GM23338 (cell line): ENCODE results near the gene TOMM6. TPM values are rescaled to one million over a fixed set of nuclear protein-coding genes. Genes with fewer than 3 reads are reported as not detected.

Experiments used
- ETS1 ChIP-seq: IDR thresholded peaks from 2 replicates; pipeline ENCODE4 v1.6.1; 2016; ENCODE audit warnings: antibody characterized with exemption
- EZH2 ChIP-seq: fragments of 200-600 bp; sonication (generic); IDR thresholded peaks from one replicate; pipeline ENCODE4 v1.8.0; 2017; ENCODE audit warnings: antibody characterized with exemption, mild to moderate bottlenecking, low read depth; ENCODE audit not compliant: unreplicated experiment
- EZH2phosphoT487 ChIP-seq: fragments of 200-600 bp; sonication (generic); IDR thresholded peaks from one replicate; pipeline ENCODE4 v1.8.1; 2018; ENCODE audit warnings: antibody characterized with exemption; ENCODE audit not compliant: unreplicated experiment
- NANOG ChIP-seq: IDR thresholded peaks from 2 replicates; pipeline ENCODE4 v1.6.1; 2016; ENCODE audit warnings: antibody characterized with exemption, borderline replicate concordance
- REST ChIP-seq: IDR thresholded peaks from one replicate; pipeline ENCODE4 v1.6.1; 2018; ENCODE audit warnings: antibody characterized with exemption; ENCODE audit not compliant: unreplicated experiment
- STAT1 ChIP-seq: IDR thresholded peaks from one replicate; pipeline ENCODE4 v1.6.1; 2016; ENCODE audit warnings: antibody characterized with exemption; ENCODE audit not compliant: unreplicated experiment
- ZNF462 ChIP-seq: fragments of 250-450 bp; sonication (Bioruptor Pico); IDR thresholded peaks from 2 replicates; pipeline ENCODE4 v1.5.0; 2020; ENCODE audit warnings: mild to moderate bottlenecking, moderate library complexity
- polyA plus RNA-seq: library from polyadenylated mRNA; unstranded; fragments of >200 nt; fragmentation: Nextera tagmentation; extraction: Ambion mirVana; gene quantifications from 2 replicates; pipeline ENCODE4 v1.2.1, GENCODE V29; 2016
- total RNA-seq: library from RNA; depleted of rRNA; stranded (reverse); fragments of >200 nt; shearing (Covaris generic); gene quantifications from 2 replicates; pipeline ENCODE4 v1.2.3, GENCODE V29; 2014

The TOMM6 gene
- total and polyA plus RNA-seq, 2 experiments from 2014 or later = 195 to 372 TPM

GRCh38 chr6:41791305-41791704 is 3.8 kb downstream of the TOMM6 start (continued):
- TF ChIP-seq ZNF462 (CRISPR knock-in tag) = no peak
- no peak for TF ChIP-seq EZH2phosphoT487
- no peak for TF ChIP-seq EZH2
- TF ChIP-seq NANOG = no peak
- TF ChIP-seq REST = no peak
- no peak for TF ChIP-seq ETS1
- no peak for TF ChIP-seq STAT1
